HG02588 (cell line): ENCODE data around the gene OLFM2.

Experiments
- ATAC-seq: cut with Tn5 transposase; IDR thresholded peaks from one replicate; pipeline ENCODE4 v1.9.1; 2021; ENCODE audit warnings: mild to moderate bottlenecking, moderate library complexity; ENCODE audit not compliant: unreplicated experiment

OLFM2 gene

GRCh38 chr19:9910625-9911024, 25.7 kb downstream of the OLFM2 start:
- ATAC-seq = no peak

GRCh38 chr19:9909251-9909650, 27.1 kb downstream of the OLFM2 start:
- no peak for ATAC-seq

- no peak for ATAC-seq
These were observed 29.7 kb downstream of the OLFM2 start for GRCh38 chr19:9906475-9907087.

GRCh38 chr19:9903336-9903735, 33.0 kb downstream of the OLFM2 start:
- ATAC-seq = no peak

- no peak for ATAC-seq
These were observed 34.7 kb downstream of the OLFM2 start for GRCh38 chr19:9901642-9902041.

- ATAC-seq = no peak
These were observed 35.3 kb downstream of the OLFM2 start for GRCh38 chr19:9901020-9901419.

- no peak for ATAC-seq
These were observed 44.5 kb downstream of the OLFM2 start for GRCh38 chr19:9891609-9892373.

GRCh38 chr19:9885077-9885552, 51.2 kb downstream of the OLFM2 start:
- ATAC-seq = no peak

GRCh38 chr19:9883764-9884163, 52.6 kb downstream of the OLFM2 start:
- no peak for ATAC-seq

- no peak for ATAC-seq
These were observed 53.0 kb downstream of the OLFM2 start for GRCh38 chr19:9883231-9883758.

GRCh38 chr19:9881720-9882119, 54.6 kb downstream of the OLFM2 start:
- no peak for ATAC-seq

- ATAC-seq = no peak
These were observed 57.7 kb downstream of the OLFM2 start for GRCh38 chr19:9878511-9879196.

- ATAC-seq = no peak
These were observed 58.4 kb downstream of the OLFM2 start for GRCh38 chr19:9877780-9878510.

- ATAC-seq = no peak
These were observed 60.5 kb downstream of the OLFM2 start for GRCh38 chr19:9875796-9876195.

GRCh38 chr19:9875031-9875627, 61.2 kb downstream of the OLFM2 start:
- ATAC-seq = no peak

GRCh38 chr19:9872618-9873242, 63.6 kb downstream of the OLFM2 start:
- ATAC-seq = no peak

- no peak for ATAC-seq
These were observed 64.5 kb downstream of the OLFM2 start for GRCh38 chr19:9871626-9872338.

GRCh38 chr19:9868983-9869617, 67.2 kb downstream of the OLFM2 start:
- no peak for ATAC-seq
